ENCODE results near the gene IFI44L. TPM values are rescaled to one million over a fixed set of nuclear protein-coding genes. Genes with fewer than 3 reads are reported as not detected.

IFI44L gene
- total and polyA plus RNA-seq, 8 donors = 3.3 to 24.0 (median 4.2) TPM

DNA sequence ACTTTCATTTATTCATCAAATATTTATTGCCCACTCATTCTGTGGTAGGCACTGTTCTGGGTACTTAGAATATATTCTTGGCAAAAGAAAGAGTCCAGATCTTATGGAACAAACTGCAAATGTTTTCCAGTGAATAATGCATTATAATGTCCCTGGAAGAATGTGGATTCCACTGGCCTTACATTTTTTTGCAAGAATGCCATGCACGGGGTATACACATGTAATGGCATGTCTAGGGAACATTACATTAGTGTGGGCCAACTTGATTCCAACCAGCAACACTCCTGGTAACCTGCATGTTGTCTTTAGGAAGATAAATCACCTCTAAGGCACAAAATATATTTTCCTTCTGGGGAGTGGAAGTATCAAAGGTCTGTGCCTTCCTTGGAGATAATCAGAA is 33.0 kb upstream of the IFI44L start:
- ATAC-seq = no peak
- intact Hi-C loops (cut with DNase I) = no loop called here
- no peaks in the 10 kb centered on the region for H3K9me3 ChIP-seq
- DNase-seq = no peak
- no peaks in the 10 kb centered on the region for H3K4me1 ChIP-seq
- TF ChIP-seq, protein P1, sequence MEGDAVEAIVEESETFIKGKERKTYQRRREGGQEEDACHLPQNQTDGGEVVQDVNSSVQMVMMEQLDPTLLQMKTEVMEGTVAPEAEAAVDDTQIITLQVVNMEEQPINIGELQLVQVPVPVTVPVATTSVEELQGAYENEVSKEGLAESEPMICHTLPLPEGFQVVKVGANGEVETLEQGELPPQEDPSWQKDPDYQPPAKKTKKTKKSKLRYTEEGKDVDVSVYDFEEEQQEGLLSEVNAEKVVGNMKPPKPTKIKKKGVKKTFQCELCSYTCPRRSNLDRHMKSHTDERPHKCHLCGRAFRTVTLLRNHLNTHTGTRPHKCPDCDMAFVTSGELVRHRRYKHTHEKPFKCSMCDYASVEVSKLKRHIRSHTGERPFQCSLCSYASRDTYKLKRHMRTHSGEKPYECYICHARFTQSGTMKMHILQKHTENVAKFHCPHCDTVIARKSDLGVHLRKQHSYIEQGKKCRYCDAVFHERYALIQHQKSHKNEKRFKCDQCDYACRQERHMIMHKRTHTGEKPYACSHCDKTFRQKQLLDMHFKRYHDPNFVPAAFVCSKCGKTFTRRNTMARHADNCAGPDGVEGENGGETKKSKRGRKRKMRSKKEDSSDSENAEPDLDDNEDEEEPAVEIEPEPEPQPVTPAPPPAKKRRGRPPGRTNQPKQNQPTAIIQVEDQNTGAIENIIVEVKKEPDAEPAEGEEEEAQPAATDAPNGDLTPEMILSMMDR (IDR thresholded peaks at IDR 0.05) = no peak
- H3K27ac ChIP-seq = no peak overlapping the region
- H3K27me3 ChIP-seq = no peaks in the 10 kb centered on the region
- H3K36me3 ChIP-seq = no peaks in the 10 kb centered on the region
- H3K4me3 ChIP-seq = no peak overlapping the region

DNA sequence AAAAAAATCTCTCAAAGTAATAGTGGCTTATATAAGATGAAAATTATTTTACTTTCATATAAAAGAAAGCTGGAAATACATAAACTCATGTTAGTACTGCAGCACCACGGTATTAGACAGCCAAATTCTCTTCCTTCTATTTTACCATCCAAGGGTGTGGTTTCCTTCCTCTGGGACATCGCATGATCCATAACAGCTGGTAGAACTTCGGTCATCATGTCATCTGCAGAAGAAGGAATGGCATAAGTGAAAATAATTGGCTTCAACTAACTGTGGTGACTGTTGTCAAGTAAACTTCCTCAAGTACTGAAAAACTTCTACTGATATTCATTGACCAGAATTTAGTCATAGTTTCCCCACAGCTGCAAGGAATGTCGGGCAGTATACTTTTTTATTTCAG is 28.3 kb upstream of the IFI44L start:
- H3K9me3 ChIP-seq = peaks cover 0 to 12% of the 10 kb centered on the region in 2 donors
- no peak overlapping the region for H3K27ac ChIP-seq
- TF ChIP-seq, protein P1 (IDR thresholded peaks at IDR 0.05) = no peak
- intact Hi-C loops (cut with DNase I) = no loop called here
- H3K36me3 ChIP-seq = no peaks in the 10 kb centered on the region
- DNase-seq (no peak), ATAC-seq (no peak)
- H3K27me3 ChIP-seq = no peaks in the 10 kb centered on the region
- H3K4me3 ChIP-seq = no peak overlapping the region
- no peaks in the 10 kb centered on the region for H3K4me1 ChIP-seq

DNA sequence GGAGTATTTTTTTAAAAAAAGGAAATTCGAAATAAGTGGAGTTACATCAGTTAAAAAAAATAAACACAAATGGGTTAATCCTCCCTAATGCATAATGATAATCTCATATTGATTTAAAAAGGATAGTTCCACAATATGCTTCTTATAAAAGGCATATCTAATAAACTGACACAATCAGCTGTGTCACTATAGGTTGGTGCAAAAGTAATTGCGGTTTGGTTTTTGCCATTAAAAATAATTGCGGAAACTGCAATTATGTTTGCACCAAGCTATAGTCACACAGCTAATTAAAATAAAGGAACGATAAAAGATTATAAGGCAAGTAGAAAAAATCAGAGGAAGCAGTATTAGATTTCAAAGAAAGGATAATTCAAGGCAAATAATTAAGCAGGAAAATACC is 21.0 kb upstream of the IFI44L start:
- TF ChIP-seq, protein P1 (IDR thresholded peaks at IDR 0.05) = no peak
- ATAC-seq = no peak
- intact Hi-C loops (cut with DNase I) = no loop called here

DNA sequence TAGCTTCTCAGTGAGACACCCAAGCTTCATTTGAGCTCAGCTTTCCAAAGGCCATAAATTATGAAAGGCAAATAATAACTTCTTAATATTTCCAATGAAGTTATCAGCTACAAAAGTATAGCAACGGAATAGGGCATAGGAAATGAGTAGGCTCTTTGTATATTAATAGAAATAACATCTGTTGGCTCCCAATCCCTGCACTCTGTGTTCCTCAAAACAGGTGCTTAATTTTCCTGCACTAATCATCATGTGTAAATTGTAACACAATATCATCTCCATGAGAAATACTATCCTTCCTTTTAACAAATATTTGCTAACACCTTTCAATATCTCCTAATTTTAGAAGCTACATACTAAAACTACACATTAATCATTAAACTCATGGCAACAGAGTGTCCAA is 19.2 kb upstream of the IFI44L start:
- no peaks in the 10 kb centered on the region for H3K27me3 ChIP-seq
- intact Hi-C loops (cut with DNase I) = no loop called here
- DNase-seq (no peak), ATAC-seq (no peak)
- H3K36me3 ChIP-seq = no peaks in the 10 kb centered on the region
- no peaks in the 10 kb centered on the region for H3K4me1 ChIP-seq
- H3K9me3 ChIP-seq = no peaks in the 10 kb centered on the region
- TF ChIP-seq, protein P1 (IDR thresholded peaks at IDR 0.05) = no peak
- no peak overlapping the region for H3K4me3 ChIP-seq
- H3K27ac ChIP-seq = no peak overlapping the region

More for the DNA sequence above, 21.0 kb upstream of the IFI44L start:
- Histone ChIP-seq H3K9me3 (peaks cover 0 to 12% of the 10 kb centered on the region in 2 donors), H3K27ac (no peak overlapping the region), H3K36me3 (no peaks in the 10 kb centered on the region), H3K27me3 (no peaks in the 10 kb centered on the region), H3K4me3 (no peak overlapping the region), H3K4me1 (no peaks in the 10 kb centered on the region)
- DNase-seq = no peak

DNA sequence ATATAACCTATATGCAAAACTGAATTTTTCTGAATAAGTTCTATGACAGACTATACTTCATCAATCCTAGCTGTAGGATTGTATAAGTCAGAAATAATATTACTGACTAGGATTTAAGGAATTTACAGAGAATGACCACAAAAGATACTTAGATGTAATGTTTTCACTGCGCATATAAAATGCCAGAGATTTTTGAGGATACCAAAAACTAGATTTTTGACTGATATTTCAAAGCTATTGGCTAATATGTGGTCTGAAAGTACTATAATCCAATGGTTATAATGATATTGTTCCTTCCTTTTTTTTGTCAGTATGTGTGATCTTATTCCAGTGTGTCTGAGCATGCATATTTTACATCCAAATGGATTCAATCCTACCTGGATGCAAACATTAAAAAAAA is 17.0 kb upstream of the IFI44L start:
- no peak overlapping the region for H3K27ac ChIP-seq
- H3K4me1 ChIP-seq = no peaks in the 10 kb centered on the region
- intact Hi-C loops (cut with DNase I) = no loop called here
- no peak for DNase-seq
- H3K4me3 ChIP-seq = no peak overlapping the region
- ATAC-seq = no peak
- TF ChIP-seq, protein P1 (IDR thresholded peaks at IDR 0.05) = no peak
- no peaks in the 10 kb centered on the region for H3K27me3 ChIP-seq
- H3K36me3 ChIP-seq = no peaks in the 10 kb centered on the region
- no peaks in the 10 kb centered on the region for H3K9me3 ChIP-seq

All from left lung (tissue), 10 donors.